ENCODE measurements around the gene KCNG2. TPM values are rescaled to one million over a fixed set of nuclear protein-coding genes. Genes with fewer than 3 reads are reported as not detected.
A peak's percentile ranks its signal among the peaks of the same experiment; 100 is the strongest.

KCNG2 gene
- total and polyA plus RNA-seq, 2 of the 13 experiments (the other 11 are each of a cell fraction or from before 2014, with no cell fraction given) = not detected

- TF ChIP-seq GABPB1 (CRISPR knock-in tag; IDR thresholded peaks at IDR 0.05) (no peak), ONECUT2 (CRISPR knock-in tag; IDR thresholded peaks at IDR 0.05) (no peak), TMF1 (CRISPR knock-in tag; IDR thresholded peaks at IDR 0.05; ENCODE audit: low read depth) (no peak), HOXA3 (CRISPR knock-in tag; IDR thresholded peaks at IDR 0.05) (no peak), ERF (CRISPR knock-in tag; IDR thresholded peaks at IDR 0.05) (no peak), KLF9 (CRISPR knock-in tag; IDR thresholded peaks at IDR 0.05; ENCODE audit: low read depth) (no peak), ZSCAN25 (CRISPR knock-in tag; IDR thresholded peaks at IDR 0.05) (no peak), ZNF839 (CRISPR knock-in tag; IDR thresholded peaks at IDR 0.05; ENCODE audit: borderline replicate concordance) (no peak), ZNF292 (CRISPR knock-in tag; IDR thresholded peaks at IDR 0.05; ENCODE audit: borderline replicate concordance, low read depth) (no peak), ZNF672 (CRISPR knock-in tag; IDR thresholded peaks at IDR 0.05) (no peak), NR2C2 (CRISPR knock-in tag; IDR thresholded peaks at IDR 0.05; ENCODE audit: borderline replicate concordance) (no peak), DMAP1 (CRISPR knock-in tag; IDR thresholded peaks at IDR 0.05) (no peak), ZNF563 (CRISPR knock-in tag; IDR thresholded peaks at IDR 0.05) (0 out of 2 replicates have a peak, but pooled peaks have one; percentile 22), CSRNP1 (CRISPR knock-in tag; IDR thresholded peaks at IDR 0.05) (no peak), HNF4A (CRISPR knock-in tag; IDR thresholded peaks at IDR 0.05) (peak; percentile 63), BCL6 (CRISPR knock-in tag; IDR thresholded peaks at IDR 0.05) (peak; percentile 71), ZBTB25 (CRISPR knock-in tag; IDR thresholded peaks at IDR 0.05) (no peak), KLF12 (CRISPR knock-in tag; IDR thresholded peaks at IDR 0.05; ENCODE audit: borderline replicate concordance) (no peak), ZNF556 (CRISPR knock-in tag; IDR thresholded peaks at IDR 0.05; ENCODE audit: borderline replicate concordance) (no peak), FOXK2 (IDR thresholded peaks at IDR 0.05) (no peak)
- TF ChIP-seq, protein P1, sequence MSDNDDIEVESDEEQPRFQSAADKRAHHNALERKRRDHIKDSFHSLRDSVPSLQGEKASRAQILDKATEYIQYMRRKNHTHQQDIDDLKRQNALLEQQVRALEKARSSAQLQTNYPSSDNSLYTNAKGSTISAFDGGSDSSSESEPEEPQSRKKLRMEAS (IDR thresholded peaks at IDR 0.05) = peak; percentile 35; the same call in 1 of the 2 replicates
- TF ChIP-seq, protein P2, sequence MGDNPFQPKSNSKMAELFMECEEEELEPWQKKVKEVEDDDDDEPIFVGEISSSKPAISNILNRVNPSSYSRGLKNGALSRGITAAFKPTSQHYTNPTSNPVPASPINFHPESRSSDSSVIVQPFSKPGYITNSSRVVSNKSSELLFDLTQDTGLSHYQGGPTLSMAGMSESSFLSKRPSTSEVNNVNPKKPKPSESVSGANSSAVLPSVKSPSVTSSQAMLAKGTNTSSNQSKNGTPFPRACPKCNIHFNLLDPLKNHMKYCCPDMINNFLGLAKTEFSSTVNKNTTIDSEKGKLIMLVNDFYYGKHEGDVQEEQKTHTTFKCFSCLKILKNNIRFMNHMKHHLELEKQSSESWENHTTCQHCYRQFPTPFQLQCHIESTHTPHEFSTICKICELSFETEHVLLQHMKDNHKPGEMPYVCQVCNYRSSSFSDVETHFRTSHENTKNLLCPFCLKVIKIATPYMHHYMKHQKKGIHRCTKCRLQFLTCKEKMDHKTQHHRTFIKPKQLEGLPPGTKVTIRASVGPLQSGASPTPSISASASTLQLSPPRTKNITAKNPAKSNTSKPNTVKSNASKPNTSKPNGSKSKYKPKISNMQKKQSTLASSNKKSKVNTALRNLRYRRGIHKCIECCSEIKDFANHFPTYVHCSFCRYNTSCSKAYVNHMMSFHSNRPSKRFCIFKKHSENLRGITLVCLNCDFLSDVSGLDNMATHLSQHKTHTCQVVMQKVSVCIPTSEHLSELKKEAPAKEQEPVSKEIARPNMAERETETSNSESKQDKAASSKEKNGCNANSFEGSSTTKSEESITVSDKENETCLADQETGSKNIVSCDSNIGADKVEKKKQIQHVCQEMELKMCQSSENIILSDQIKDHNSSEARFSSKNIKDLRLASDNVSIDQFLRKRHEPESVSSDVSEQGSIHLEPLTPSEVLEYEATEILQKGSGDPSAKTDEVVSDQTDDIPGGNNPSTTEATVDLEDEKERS (CRISPR knock-in tag; IDR thresholded peaks at IDR 0.05) = no peak
- TF ChIP-seq, protein P3, sequence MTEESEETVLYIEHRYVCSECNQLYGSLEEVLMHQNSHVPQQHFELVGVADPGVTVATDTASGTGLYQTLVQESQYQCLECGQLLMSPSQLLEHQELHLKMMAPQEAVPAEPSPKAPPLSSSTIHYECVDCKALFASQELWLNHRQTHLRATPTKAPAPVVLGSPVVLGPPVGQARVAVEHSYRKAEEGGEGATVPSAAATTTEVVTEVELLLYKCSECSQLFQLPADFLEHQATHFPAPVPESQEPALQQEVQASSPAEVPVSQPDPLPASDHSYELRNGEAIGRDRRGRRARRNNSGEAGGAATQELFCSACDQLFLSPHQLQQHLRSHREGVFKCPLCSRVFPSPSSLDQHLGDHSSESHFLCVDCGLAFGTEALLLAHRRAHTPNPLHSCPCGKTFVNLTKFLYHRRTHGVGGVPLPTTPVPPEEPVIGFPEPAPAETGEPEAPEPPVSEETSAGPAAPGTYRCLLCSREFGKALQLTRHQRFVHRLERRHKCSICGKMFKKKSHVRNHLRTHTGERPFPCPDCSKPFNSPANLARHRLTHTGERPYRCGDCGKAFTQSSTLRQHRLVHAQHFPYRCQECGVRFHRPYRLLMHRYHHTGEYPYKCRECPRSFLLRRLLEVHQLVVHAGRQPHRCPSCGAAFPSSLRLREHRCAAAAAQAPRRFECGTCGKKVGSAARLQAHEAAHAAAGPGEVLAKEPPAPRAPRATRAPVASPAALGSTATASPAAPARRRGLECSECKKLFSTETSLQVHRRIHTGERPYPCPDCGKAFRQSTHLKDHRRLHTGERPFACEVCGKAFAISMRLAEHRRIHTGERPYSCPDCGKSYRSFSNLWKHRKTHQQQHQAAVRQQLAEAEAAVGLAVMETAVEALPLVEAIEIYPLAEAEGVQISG (CRISPR knock-in tag; IDR thresholded peaks at IDR 0.05) = 0 out of 2 replicates have a peak, but pooled peaks have one; percentile 22
Observed at GRCh38 chr18:79852561-79853302, 55.0 kb downstream of the KCNG2 start (continued).

Data from HepG2 (cell line).